NCI-H748 (cell line): Measurements from ENCODE around the gene CHST4.
"Not testable (repeated sequence)": the region's sequence is repeated elsewhere in the genome, so short reads cannot be mapped to it uniquely, and the experiment has no call there.

Experiments used
- DNase-seq: peaks from one replicate; lab custom pipeline; 2025; ENCODE audit not compliant: unreplicated experiment; lab: John Stamatoyannopoulos, UW

CHST4 gene

DNA sequence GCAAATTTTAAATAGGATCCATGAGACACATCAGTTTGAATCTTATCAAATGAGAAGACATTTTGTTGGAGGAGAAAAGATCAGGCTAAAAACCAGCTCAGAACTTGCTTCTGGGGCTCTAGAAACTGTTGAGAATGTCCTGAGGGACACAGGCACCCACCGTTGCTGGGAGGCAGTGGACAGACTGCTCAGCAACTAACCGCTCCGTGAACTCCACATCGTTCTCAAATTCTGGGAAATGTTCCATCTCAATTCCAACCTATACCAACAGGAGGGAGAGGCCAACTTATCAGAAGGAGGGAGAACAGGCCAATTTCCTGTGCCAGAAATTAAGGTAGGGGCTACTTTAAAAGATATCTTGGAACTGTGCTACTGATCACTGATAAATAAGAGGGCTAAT is 42.3 kb downstream of the CHST4 start:
- DNase-seq: no peak

DNA sequence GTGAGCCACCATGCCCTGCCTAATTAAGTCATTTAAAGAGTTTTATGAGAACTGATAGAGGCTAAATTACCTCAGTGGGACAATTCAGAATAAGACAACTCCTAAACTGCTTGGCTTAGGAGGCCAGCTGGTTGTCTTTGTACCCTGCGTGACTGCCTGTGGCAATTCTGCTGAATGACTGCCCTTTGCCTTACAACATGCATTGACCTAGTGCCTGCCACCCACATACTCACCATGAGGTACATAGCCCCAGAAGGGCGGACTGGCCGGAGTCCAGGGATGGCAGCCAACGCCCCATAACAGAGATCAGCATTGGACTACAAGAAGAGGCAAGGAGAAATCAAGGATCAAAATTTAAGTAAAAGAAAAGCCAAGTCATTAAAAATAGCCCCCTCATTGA is 43.4 kb downstream of the CHST4 start:
- no peak for DNase-seq

DNA sequence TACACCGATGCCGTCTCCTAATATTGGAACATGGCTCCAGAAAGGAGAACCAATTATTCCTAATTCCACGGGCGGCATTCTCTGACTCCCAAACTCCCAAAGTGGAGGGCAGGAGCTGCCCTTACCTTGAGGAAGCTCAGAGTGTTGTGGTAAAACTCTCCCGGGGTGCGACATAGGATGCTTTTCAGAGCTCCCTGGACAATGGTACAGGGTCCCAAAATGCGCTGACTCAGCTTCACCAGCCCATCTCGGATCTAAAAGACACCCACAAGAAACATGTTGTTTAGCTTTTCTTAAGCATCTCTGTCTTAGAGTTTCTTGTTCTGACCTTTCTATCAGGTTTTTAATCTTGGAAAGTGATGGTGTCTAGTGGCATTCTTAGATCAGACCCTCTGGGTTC is 43.9 kb downstream of the CHST4 start:
- no peak for DNase-seq

DNA sequence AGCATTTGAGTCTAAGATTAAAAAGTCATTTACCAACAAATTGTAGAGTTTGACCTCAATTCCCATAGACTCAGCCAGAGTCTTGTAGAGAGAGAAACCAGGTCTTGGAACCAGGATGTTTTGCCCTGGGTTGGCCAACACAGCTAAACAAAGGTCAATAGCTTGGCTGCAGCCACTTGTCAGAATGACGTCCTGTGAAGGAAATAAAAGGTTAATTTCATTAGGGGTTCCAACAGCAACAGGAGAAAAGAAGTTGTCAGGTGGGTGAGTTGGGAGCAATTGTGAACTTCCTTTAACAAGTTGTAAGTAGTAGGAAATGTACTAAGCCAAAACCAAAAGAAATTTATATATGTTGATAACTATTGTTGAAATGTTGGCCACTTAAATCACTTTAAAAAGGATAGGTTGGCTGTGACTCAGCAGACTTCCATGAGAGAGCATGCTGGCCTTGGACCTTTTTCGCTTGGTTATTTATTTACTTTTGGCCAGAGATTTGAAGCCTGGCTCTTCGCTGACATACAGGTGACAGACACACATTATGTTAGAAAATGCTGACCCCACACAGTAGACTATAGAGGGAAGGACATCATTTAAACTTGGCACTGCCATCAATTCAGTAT is 46.4 kb downstream of the CHST4 start:
- no peak for DNase-seq

GRCh38 chr16:71573387-71574094 is 47.3 kb downstream of the CHST4 start:
- DNase-seq: no peak

- DNase-seq: no peak
Observed at GRCh38 chr16:71574702-71575101, 48.5 kb downstream of the CHST4 start.

DNA sequence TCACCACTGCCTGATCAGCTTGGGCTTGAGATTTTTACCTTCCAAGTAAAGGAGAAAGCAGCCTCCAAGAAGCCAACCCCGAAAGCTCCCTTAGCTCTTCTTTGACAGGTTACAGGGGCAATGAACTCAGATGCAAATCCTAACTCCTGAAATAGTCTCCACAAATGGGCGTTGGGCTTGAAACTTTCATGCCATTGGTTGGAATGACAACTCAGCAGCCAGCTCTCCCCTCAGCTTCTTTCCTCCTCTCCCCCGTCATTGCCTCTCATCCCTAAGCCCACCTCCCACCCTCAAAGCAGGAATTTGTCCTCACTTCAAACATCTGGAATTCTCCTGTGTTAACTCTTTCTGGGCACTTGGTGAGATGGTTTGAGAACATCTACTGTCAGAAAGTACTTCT is 50.7 kb downstream of the CHST4 start, which contains the start of gene TAT:
TSS of gene TAT (minus strand) at position 122 of the 400 bp plus-strand sequence. CDS start 677 bp downstream, outside the sequence.
- no peak for DNase-seq

GRCh38 chr16:71582553-71582848 is 56.3 kb downstream of the CHST4 start:
- DNase-seq: not testable (repeated sequence)

GRCh38 chr16:71584543-71585317 is 58.5 kb downstream of the CHST4 start:
- DNase-seq: no peak

DNA sequence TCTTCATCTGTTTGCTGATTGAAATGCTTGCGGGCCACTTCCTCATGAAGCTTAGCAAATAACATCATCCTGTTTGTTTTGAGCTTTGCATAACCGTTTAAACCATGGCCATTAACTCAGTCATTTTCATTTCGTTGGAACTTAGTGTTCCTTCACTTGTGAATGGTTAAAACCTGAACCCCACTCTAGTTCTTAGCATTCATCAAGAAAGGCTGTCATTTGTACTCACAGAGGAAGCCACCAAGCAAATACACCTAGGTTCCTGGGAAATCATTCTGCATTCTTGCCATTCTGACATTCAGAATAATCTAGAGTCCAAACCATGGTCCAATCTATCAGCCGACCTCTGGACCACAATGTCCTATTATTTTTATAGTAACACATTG is 59.1 kb downstream of the CHST4 start:
- no peak for DNase-seq
